SK-N-DZ (cell line): ENCODE results near the gene ACTL6B.

Experiments used
- DNase-seq: peaks from one replicate; pipeline ENCODE4 v3.0.0-alpha.2; 2015; ENCODE audit warnings: low spot score

Gene ACTL6B

DNA sequence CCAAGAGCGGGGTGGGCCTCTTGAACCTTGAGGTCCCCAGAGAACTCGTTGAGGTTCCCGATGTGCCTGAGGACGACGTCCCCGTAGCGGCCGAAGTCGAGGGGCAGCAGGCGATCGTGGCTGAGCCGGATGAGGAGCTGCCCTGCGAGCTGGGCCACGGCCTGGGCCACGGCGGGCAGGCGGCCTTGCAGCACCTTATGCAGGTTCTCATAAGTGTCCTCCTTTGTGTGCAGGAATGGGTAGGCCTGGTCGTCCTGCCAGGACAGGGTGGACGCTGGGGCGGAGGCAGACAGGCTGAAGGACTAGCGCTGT lies 29.1 kb downstream of the ACTL6B start:
- no peak for DNase-seq

DNA sequence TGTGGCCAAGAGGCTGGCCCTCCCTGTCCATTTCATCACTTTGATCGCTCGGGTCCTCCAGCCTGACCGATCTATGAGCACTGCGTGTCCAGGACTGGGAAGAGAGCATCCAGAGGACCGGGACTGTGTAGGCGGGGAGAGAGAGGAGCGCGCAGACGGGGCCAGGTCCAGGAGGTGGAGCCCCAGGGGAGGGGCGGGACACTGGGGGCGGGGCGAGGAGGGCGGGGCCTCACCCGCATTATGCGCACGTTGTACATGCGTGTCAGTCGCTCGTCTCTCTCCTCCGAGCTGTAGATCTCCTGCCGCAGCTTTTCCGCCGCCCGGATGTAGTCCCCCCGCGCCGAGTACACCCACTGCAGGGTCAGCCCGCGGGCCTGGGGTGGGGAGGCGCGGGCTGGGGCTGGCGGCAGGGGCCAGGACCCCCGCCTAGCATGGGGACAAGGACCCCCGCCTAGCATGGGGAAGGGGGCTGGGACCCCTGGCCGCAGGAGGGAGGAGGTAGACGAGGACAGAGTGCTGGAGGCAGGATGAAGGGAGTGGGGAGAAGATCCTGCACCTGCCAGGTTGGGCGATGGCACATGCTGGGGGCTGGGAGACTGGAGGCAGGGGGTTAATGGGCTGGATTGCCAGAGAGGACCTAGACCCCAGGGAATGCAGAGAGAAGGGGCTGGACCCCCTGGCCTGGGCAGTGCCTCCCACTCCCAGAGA lies 29.6 kb downstream of the ACTL6B start:
- peak; percentile 88 for DNase-seq

DNA sequence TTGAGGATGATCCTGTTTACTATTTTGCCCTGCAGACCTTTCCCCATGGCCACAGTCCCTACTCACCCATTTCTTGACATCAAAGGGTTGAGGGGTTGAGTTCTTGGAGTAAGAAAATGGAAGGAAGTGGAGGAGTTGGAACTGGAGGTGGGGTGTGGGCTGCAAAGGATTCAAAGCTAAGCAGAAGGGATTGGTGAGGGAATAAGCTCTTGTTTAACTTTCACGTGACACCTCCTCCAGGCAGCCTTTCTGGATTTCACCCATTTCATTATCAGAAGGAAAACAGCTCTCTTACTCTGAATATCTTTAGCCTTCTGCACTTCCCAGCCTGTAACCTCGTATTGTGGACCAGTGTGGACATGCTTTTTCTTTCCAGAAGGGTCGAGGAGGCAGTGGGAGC lies 30.2 kb downstream of the ACTL6B start:
- DNase-seq = no peak

DNA sequence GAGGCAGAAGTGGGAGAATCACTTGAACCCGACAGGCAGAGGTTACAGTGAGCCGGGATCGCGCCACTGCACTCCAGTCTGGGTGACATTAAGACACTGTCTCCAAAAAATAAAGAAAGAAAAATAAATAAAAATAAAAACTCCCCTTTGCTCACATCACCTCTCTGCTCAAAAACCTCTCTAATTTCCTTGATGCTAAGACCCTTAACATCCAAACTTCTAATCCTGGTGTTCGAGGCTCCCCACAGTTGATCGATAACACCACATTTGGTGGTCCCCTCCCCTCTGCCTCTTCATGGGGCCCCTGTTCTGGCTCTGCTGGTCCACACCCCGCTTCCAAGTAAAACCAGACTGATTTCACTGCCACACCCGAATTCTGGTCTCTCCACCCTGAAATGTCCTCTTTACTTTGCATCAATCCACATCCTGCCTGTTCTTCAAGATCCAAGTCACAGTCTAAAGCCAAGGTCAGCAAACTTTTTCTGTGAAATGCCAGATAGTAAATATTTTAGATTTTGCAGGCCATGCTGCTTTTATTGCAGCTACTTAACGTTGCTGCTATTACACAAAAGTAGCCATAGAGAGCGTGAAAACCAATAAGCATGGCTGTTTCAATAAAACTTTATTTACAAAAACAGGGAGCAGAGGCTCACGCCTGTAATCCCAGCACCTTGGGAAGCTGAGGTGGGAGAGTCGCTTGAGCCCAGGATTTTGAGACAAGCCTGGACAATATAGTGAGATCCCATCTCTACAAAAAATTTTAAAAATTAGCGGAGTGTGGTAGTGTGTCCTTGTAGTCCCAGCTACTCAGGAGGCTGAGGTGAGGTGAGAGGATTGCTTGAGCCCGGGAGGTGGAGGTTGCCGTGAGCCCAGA lies 32.1 kb downstream of the ACTL6B start:
- DNase-seq = no peak

DNA sequence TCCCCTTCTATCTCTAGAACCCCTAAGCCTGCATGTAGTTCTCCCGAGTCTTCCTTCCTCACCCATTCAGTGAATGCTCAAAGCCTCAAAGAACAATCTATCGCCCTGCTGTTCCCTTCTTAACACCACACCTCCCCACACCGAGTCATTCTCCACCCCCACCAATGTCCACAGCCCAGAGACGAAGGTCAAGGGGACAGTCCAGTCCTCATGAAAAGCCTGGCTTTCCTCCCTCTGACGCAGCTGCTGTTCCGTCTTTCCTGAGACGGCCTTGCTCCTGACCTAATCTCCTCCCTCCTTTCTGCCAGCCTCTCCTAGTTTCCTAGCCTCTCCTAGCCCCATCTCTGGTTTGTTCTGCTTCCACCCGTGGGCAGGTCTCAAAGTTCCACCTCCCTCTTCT lies 34.7 kb downstream of the ACTL6B start:
- DNase-seq = no peak

DNA sequence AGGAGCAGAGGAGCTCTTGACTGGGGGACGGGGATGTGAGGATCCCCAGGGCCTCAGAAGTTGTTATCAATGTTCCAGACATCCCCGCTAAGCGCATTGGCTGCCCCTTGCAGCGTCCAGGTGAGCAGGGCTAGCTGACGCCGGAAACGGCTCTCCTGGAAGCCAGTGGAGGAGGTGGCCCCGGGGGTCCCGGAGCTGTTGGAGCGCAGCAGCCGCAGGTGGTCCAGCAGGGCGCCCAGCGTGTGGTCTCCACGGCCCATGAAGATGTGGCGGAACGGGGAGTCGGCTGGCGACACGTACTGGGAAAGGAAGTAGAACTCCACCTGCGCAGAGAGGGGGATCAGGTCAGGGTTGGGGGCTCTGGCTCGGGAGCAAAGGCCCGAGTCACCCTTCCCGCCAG lies 35.4 kb downstream of the ACTL6B start:
- DNase-seq = no peak

DNA sequence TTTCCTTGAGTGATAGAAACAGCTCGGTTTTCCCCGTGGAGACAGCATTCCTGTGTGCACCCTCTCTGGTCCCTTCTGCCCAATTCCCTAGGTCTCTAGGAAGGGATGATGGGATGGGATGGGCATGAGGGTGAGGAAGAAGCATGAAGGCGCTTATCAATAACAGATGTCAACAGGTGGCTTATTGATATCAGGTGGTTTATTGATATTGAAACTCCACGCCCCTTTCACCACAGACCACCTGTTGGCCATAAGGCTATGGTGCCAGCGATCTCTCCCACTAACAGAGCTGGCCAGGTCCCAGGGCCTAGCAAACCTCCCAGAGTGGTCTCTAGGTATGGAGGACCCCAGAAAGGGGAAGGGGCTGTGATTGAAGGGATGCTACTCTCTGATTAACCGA lies 36.0 kb downstream of the ACTL6B start:
- no peak for DNase-seq

DNA sequence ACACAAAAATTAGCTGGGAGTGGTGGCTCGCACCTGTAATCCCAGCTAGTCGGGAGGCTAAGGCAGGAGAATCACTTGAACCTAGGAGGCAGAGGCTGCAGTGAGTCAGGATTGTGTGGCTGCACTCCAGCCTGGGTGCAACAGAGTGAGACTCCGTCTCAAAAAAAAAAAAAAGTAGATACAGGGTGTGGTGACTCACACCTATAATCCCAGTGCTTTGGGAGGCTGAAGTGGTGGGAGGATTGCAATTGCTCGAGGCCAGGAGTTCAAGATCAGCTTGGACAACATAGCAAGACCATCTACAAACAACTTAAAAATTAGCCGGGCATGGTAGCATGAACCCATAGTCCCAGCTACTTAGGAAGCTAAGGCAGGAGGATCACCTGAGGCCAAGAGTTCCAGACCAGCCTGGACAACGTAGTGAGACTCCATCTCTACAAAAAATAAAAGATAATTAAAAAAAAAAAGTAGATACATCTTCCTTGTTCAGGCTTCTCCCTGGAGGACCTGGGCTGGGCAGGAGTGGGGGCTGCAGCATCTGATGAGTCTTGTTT lies 41.9 kb downstream of the ACTL6B start:
- no peak for DNase-seq

DNA sequence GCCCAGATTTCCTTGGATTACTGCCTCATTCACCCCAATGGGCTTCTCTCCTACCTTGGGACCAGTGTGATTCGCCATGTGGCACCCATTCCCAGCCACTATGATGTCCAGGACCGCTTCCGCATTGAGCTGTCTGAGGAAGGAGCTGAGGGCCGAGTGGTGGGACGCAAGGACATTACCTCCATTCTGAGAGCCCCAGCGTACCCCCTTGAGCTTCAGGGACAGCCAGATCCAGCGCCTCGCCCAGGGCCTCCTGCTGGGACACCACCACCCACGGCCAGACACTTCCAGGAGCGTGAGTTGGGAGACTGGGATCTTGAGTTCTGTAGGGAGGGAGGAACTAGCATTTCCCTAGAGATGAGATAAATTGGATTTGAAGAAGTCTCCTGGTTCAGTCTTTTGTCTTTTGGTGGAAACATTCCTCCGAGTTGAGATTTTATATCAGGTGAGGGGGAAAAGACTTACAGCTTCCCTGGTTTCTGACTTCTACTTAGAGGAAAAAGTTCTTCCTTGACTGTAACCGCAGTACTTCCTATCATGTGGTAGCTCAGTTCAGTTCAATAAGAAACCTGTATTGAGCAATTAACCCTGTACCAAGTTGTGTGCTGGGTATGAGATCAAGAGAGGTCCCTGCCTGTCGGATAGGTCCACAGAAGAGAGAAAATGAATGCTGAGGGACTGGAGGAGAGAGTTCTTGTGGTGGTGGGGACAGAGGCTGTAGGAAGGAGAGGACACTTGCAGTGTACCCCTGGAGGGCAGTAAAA lies 42.7 kb downstream of the ACTL6B start:
- DNase-seq = no peak

DNA sequence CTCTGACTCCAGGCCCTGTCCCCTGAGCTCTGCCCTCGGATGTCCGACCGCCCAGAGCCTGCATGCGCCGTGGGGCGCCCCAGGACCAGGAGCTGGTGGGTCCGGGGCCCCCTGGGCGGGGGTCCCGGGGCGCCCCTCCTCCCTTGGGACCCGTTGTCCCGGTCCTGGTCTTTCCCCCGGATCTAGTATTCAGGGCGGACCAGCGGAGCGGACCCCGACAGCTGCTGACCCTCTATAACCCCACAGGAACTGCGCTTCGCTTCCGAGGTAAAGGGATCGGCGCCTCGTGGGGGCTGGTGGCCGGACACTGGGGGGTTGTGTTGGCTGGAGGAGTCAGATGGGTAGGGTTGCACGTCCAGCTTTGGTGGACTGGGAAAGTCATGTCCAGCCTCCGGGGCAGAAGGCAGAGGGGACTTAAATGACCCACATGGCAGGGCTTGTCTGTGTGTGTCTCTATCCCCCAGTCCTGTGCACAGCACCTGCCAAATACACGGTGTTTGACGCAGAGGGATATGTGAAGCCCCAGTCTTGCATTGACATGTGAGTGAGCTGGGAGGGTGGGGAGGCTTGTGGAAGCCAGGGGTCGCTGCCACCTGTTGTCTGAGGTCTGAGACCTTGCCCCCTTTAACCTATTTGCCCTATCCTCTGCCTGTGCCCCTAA lies 43.4 kb downstream of the ACTL6B start:
- peak; percentile 40 for DNase-seq

DNA sequence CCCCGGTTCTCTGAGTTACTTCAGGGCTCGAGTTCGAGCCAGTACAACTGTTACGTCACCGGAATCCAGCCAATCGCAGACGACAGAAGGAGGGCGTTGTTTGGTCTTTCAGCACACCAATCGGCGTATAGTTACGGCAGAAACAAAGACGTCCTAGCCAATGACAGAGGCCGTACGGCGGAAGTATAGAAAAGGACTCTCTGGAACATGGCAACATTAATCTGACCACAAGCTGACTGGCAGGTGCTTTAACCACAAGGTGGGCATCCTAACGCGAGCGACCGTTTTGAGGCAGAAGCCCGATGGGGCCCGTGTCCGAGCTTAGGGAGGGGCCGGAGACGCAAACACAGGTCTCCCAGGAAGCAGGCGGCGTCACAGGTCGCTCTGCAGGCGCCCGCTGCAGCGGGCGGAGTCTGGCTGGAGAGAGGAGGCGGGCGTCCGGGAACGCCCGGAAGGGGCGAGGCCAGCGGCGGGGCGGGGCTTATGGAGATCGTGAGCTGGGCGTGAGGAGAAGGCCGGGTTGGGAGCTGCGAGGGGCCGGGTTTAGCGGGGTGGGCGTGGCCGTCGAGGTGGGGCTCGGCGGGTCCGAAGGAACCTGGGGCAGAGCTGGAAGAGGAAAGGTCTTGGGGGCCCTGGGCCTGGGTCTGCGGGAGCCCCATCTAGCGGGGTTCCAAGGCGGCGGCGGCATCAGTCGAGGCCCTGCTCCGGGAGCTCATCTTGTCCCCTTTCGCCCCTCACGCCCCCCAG lies 44.1 kb downstream of the ACTL6B start, which contains the start of gene MOSPD3:
Gene MOSPD3, plus strand, starts transcription at position 558 of the 747 bp plus-strand sequence. CDS start 252 bp downstream, outside the sequence.
- peak; percentile 100 for DNase-seq

DNA sequence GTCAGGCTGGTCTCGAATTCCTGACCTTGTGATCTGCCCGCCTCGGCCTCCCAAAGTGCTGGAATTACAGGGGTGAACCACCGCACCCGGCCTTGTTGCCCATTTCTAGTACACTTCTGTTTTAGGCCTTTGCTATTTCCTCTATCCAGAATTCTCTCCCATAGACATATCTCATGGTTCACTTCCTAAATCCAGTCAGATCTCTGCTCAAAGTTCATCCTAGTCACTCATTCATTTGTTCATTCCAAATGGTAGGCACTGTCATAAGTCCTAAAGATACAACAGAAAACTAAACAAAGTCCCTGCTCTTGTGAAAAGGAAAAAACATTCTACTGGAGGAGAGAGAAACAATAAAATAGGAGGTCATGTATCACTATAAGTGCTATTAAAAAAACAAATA lies 46.3 kb downstream of the ACTL6B start:
- DNase-seq = no peak

DNA sequence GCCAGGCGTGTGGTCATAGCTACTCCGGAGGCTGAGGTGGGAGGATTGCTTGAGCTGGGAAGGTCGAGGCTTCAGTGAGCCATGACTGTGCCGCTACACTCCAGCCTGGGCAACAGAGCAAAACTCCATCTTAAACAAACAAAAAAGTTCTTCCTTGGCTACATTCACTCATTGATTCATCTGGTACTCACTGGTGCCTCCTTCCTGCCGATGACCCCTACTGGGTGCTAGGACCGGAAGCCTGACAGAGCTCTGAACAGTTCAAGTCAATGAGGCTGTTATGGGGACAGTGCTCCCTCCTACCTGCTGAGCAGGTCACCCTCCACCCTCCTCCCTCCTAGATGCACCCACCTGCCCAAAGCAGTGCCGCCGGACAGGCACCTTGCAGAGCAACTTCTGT lies 49.1 kb downstream of the ACTL6B start:
- DNase-seq = no peak

DNA sequence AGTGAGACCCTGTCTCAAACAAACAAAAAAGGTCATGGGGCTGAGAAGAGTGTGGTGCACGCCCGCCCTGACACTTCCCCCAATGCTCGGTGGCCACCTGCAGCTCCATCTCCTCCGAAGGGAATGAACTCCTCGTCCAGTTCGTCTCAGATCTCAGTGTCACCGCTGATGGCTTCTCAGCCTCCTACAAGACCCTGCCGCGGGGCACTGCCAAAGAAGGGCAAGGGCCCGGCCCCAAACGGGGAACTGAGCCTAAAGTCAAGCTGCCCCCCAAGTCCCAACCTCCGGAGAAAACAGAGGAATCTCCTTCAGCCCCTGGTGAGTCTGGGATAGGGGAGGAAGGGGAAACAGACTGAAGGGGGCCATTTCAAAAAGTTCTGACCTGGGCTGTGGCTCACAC lies 49.9 kb downstream of the ACTL6B start:
- DNase-seq = no peak

DNA sequence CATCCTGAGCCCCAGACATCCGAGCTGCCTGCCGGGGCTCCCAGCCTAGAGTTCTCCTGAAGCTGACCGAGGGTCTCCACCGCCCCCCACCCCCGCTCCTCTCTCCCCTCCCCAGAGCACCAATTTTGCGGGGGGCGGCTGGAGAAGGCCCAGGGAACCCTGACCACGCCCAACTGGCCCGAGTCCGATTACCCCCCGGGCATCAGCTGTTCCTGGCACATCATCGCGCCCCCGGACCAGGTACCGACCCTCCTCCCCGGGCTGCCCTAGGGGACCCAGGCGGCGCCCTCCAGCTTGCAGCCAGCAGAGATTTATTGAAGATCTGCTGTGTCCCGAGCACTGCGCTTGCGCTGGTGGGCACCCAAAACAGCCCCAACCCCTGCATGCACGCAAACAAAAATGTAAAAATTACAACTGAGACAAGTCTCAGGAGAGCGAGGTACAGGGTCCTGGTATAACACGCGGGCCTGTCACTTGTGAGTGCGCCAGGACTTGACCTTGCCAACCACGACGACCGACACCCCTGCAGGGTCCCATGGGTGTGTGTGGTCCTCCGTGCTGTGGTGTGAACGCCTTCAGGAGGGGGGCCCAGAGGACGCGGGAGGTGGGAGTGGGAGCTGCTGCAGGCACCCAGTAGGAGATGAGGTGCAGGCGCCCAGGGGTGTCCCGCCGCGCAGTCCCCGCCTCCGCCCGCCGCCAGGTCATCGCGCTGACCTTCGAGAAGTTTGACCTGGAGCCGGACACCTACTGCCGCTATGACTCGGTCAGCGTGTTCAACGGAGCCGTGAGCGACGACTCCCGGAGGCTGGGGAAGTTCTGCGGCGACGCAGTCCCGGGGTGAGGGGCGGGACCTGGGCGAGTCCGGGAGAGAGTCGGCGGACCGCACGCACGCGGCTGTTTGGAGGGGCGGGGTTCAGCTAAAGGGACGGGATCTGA lies 51.0 kb downstream of the ACTL6B start:
- no peak for DNase-seq

DNA sequence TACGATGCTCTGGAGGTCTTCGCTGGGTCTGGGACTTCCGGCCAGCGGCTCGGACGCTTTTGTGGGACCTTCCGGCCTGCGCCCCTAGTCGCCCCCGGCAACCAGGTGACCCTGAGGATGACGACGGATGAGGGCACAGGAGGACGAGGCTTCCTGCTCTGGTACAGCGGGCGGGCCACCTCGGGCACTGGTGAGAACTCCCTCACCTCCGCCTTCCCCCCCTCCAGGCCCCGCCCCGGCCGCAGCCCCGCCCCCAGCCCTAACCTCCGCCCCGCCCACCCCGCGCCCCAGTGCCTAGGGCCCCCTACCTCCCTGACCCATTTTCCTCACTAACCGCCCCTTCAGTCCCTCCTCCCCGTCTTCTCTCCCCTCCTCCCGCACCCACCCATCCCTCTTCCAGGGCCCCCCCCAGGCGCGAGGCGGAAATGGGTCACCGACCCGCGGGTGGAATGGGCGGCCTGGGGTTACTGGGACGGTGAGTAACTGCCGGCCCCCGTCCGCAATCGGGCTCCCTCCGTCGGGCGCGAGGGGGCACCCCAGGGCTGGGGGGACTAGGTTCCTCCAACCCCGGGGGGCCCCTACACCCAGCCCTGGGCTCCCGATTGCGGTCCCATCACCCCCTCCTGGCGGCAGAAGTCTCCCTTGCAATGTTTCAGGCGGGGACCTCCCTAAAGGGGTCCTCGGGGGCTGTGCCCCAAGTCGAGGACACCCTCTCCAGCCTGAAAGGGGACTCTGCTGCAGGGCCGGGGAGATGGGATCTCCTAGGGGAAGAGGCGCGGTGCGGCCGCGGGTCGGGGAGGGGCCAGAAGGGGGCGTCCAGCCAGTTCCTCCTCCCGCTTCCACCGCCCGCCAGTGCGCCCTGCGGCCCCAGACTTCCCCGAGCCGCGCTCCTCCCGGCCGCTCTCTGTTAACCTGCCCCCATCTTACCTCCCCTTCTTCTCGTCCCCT lies 51.9 kb downstream of the ACTL6B start:
- DNase-seq = peak; percentile 50

DNA sequence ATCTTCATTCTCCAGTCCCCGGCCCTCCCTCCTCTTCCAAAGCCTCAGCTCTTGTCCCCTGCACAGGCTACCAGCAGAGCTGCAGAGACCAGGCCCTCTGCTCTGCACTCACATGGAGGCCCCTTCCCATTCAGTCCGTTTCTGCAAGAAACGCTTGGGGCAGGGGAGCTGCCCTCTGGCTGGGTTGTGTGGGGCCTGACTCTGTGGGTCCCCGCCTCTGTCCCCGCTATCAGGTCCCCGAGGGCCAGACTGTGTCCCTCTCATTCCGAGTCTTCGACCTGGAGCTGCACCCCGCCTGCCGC lies 52.6 kb downstream of the ACTL6B start:
- DNase-seq = peak; percentile 56

DNA sequence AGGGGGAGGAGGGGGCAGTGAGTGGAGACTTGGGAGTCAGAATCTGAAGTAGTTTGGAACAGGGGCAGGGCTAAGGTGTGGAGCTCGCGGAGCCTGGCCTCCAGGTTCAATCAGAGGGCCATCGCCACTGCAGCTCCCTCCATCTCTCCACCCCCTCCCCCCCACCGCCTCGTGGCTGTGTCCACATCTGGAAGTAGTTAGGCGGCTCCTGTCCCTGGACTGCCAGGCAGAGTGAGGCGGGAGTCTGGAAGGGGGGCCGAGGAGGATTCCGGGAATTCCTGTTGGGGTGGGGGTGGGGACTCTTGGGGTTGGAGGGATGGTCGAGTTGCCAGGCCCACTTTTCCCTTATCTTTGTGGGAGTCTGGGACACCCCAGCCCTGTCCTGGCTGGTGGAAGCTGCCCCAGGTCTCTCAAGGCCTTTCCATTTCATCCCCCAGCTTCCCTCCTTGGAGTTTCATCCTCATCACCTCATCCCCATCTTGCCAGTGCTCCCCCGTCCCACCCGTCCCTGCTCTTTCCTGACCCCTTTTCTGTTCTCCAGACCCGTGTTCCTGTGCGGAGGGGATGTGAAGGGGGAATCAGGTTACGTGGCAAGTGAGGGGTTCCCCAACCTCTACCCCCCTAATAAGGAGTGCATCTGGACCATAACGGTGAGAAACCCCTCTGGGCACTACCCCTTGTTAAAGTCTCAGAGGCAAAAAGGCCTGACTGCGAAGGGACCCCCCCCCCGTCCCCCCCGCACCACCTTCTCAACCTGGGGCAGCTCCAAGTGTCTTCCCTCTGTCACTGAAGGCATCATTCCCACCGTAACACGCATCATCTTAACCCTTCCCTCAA lies 53.1 kb downstream of the ACTL6B start:
- DNase-seq = peak; percentile 89
